ENCODE results near the gene NCAM2. TPM values are rescaled to one million over a fixed set of nuclear protein-coding genes. Genes with fewer than 3 reads are reported as not detected.

Gene NCAM2
- total and polyA plus RNA-seq, 10 donors, result 0.09 to 5.7 (median 1.0) TPM

GRCh38 chr21:21018821-21019220 is 20.6 kb downstream of the NCAM2 start:
- Histone ChIP-seq H3K27me3 (replicated peaks in 1 of 7) (no peaks in the 10 kb centered on the region), H3K4me1 (no peaks in the 10 kb centered on the region), H3K4me3 (no peak overlapping the region), H3K27ac (no peak overlapping the region), H3K9me3 (no peaks in the 10 kb centered on the region), H3K36me3 (no peaks in the 10 kb centered on the region)
- intact Hi-C loops (cut with DNase I; ENCODE audit: low total_unique reads), result no loop called here
- WGBS, 5 donors, result 17 to 35% (median 33%) methylated on average over 1 of the region's 1 CpG
- no peak for DNase-seq
- TF ChIP-seq POLR2AphosphoS5 (IDR thresholded peaks at IDR 0.05), result no peak
- TF ChIP-seq, protein P1, sequence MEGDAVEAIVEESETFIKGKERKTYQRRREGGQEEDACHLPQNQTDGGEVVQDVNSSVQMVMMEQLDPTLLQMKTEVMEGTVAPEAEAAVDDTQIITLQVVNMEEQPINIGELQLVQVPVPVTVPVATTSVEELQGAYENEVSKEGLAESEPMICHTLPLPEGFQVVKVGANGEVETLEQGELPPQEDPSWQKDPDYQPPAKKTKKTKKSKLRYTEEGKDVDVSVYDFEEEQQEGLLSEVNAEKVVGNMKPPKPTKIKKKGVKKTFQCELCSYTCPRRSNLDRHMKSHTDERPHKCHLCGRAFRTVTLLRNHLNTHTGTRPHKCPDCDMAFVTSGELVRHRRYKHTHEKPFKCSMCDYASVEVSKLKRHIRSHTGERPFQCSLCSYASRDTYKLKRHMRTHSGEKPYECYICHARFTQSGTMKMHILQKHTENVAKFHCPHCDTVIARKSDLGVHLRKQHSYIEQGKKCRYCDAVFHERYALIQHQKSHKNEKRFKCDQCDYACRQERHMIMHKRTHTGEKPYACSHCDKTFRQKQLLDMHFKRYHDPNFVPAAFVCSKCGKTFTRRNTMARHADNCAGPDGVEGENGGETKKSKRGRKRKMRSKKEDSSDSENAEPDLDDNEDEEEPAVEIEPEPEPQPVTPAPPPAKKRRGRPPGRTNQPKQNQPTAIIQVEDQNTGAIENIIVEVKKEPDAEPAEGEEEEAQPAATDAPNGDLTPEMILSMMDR (IDR thresholded peaks at IDR 0.05 in 8 of 11, conservative IDR thresholded peaks at IDR 0.05 in 3 of 11), result no peak

- no peak for TF ChIP-seq POLR2A (IDR thresholded peaks at IDR 0.05)
- Histone ChIP-seq H3K9me3 (no peaks in the 10 kb centered on the region), H3K27ac (no peak overlapping the region), H3K36me3 (no peaks in the 10 kb centered on the region), H3K4me3 (no peak overlapping the region), H3K4me1 (no peaks in the 10 kb centered on the region), H3K27me3 (replicated peaks in 1 of 7) (no peaks in the 10 kb centered on the region)
- no peak for DNase-seq
- 82 to 88% (median 85%) methylated on average over 4 of the region's 4 CpGs for WGBS, 5 donors
- intact Hi-C loops (cut with DNase I; ENCODE audit: low total_unique reads), result no loop called here
These were observed 21.5 kb downstream of the NCAM2 start for GRCh38 chr21:21019681-21020080.

- Histone ChIP-seq H3K27ac (no peak overlapping the region), H3K4me3 (no peak overlapping the region), H3K27me3 (replicated peaks in 1 of 7) (no peaks in the 10 kb centered on the region), H3K9me3 (no peaks in the 10 kb centered on the region), H3K4me1 (no peaks in the 10 kb centered on the region), H3K36me3 (no peaks in the 10 kb centered on the region)
- TF ChIP-seq, protein P1 (IDR thresholded peaks at IDR 0.05 in 8 of 11, conservative IDR thresholded peaks at IDR 0.05 in 3 of 11), result no peak
- TF ChIP-seq POLR2A (IDR thresholded peaks at IDR 0.05), result no peak
- no peak for TF ChIP-seq POLR2AphosphoS5 (IDR thresholded peaks at IDR 0.05)
- WGBS, 5 donors, result 79 to 93% (median 88%) methylated on average over 2 of the region's 2 CpGs
- intact Hi-C loops (cut with DNase I; ENCODE audit: low total_unique reads), result no loop called here
- no peak for DNase-seq
These were observed 27.5 kb downstream of the NCAM2 start for GRCh38 chr21:21025742-21026141.

DNA sequence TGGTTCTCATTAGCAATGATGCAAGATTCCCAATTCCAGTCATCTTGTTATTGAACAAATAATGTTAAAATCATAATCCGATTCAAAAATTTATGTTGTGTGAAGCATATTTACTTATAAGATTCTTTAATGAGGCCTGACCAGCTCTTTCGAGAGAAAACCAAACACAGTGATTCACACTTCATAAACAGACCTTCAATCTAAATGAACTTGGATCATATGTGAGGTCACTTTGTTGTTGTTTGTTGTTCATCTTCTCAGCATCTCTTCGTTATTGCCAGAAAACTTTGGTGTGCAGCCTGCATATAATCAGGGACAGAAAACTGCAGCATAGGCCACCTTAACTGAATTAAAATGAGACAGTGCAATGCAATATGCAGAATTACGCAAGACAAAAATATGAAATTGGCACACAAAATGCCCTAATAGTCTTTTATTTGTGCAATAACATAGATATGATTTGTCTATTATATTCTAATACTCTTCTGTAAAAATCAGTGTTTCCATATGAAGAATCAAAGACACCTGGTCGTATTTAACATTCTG is 30.1 kb downstream of the NCAM2 start:
- intact Hi-C loops (cut with DNase I; ENCODE audit: low total_unique reads), result no loop called here
- H3K4me1 ChIP-seq, result no peaks in the 10 kb centered on the region
- no peak overlapping the region for H3K4me3 ChIP-seq
- no peak for TF ChIP-seq POLR2A (IDR thresholded peaks at IDR 0.05)
- TF ChIP-seq, protein P1 (IDR thresholded peaks at IDR 0.05 in 8 of 11, conservative IDR thresholded peaks at IDR 0.05 in 3 of 11), result no peak
- no peak for TF ChIP-seq POLR2AphosphoS5 (IDR thresholded peaks at IDR 0.05)
- H3K36me3 ChIP-seq, result no peaks in the 10 kb centered on the region
- DNase-seq, result no peak
- 60 to 86% (median 77%) methylated on average over 5 of the region's 5 CpGs for WGBS, 5 donors
- no peaks in the 10 kb centered on the region for H3K27me3 ChIP-seq (replicated peaks in 1 of 7)
- no peak overlapping the region for H3K27ac ChIP-seq
- no peaks in the 10 kb centered on the region for H3K9me3 ChIP-seq

DNA sequence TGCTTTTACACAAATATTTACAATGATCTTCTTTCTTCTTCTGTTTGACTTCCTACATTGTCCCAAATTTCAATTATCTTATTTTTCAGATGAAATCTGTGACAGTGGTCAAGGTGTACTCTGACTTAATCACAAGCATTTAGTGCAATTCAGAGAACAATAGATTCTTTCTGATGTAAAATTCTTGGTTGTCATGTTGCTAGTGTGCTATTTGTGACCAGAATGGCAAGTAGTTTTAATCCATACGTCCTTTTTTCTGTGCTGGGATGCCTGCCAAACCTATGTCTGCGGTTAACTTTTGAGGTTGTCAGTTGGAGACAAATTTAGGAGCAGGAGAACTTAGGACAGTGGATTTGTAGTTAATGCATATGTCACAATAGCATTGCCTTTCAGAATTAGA is 31.0 kb downstream of the NCAM2 start:
- Histone ChIP-seq H3K9me3 (no peaks in the 10 kb centered on the region), H3K4me1 (no peaks in the 10 kb centered on the region), H3K4me3 (no peak overlapping the region), H3K27me3 (replicated peaks in 1 of 7) (no peaks in the 10 kb centered on the region), H3K27ac (no peak overlapping the region), H3K36me3 (no peaks in the 10 kb centered on the region)
- 23 to 40% (median 32%) methylated on average over 2 of the region's 2 CpGs for WGBS, 5 donors
- no peak for DNase-seq
- TF ChIP-seq, protein P1 (IDR thresholded peaks at IDR 0.05 in 8 of 11, conservative IDR thresholded peaks at IDR 0.05 in 3 of 11), result no peak
- TF ChIP-seq POLR2A (IDR thresholded peaks at IDR 0.05) (no peak), POLR2AphosphoS5 (IDR thresholded peaks at IDR 0.05) (no peak)
- intact Hi-C loops (cut with DNase I; ENCODE audit: low total_unique reads), result no loop called here
